IPS DF 19.7 (cell line): ENCODE measurements around the gene EIF4A2.
"Not testable (repeated sequence)": the region's sequence is repeated elsewhere in the genome, so short reads cannot be mapped to it uniquely, and the experiment has no call there.

Experiments
- DNase-seq: peaks from one replicate; pipeline ENCODE4 v3.0.0-alpha.2; 2013; ENCODE audit warnings: low read depth, low spot score

EIF4A2 gene

DNA sequence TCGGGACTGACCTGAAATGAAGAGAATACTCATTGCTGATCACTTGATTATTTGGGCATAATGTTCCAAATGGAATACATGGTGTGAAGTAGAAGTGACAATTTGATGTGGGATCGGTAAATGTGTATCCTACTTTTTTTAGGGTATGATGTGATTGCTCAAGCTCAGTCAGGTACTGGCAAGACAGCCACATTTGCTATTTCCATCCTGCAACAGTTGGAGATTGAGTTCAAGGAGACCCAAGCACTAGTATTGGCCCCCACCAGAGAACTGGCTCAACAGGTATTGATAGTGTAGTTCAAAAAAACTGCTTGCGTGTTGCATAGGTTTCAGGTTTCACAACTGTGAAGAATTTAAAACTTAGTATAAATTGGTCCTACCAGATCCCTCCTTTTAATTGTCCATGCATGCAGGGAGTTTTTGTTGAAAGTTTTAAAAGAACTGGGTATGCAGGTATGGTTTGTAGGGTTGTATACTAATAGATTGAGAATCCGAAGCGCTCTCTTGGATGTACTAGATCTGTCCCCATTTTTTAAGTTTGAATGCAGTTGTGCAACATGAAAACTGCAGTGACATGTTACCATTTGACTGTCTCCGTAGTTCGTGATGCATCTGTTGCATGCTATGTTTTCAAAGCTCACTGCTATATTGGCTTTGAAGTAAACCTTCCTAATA lies 1.6 kb downstream of the EIF4A2 start:
- no peak for DNase-seq

DNA sequence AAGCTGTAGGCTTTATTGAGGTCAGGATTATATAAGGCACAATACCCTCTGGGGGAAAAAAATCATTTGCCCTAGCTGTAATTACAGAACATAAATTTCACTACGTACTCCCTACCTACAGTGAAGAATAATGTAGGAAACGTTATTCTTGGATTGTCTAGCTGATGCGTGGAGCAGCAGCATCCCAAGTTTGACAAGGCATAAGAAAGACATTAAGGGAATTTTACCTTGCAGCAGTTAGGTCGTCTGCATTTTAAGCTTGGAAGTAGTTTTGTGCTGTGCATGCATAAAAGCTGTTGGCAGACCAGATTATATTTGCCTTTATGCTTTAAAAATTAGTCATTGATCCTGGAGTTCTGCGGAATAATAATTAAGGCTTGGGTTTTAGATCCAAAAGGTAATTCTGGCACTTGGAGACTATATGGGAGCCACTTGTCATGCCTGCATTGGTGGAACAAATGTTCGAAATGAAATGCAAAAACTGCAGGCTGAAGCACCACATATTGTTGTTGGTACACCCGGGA lies 2.2 kb downstream of the EIF4A2 start:
- DNase-seq: no peak

DNA sequence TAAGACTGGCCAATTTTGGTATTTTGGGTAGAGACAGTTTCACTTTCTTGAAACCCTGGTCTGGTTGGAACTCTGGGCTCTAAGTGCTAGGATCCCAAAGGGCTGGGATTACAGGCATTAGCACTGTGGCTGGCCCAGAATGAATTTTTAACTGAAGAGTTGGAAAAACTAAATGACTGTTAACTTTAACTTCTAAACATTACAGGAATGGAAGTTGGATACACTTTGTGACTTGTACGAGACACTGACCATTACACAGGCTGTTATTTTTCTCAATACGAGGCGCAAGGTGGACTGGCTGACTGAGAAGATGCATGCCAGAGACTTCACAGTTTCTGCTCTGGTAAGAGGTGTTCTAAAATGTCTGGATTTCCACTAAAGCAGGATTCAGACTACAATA lies 3.5 kb downstream of the EIF4A2 start:
- no peak for DNase-seq

DNA sequence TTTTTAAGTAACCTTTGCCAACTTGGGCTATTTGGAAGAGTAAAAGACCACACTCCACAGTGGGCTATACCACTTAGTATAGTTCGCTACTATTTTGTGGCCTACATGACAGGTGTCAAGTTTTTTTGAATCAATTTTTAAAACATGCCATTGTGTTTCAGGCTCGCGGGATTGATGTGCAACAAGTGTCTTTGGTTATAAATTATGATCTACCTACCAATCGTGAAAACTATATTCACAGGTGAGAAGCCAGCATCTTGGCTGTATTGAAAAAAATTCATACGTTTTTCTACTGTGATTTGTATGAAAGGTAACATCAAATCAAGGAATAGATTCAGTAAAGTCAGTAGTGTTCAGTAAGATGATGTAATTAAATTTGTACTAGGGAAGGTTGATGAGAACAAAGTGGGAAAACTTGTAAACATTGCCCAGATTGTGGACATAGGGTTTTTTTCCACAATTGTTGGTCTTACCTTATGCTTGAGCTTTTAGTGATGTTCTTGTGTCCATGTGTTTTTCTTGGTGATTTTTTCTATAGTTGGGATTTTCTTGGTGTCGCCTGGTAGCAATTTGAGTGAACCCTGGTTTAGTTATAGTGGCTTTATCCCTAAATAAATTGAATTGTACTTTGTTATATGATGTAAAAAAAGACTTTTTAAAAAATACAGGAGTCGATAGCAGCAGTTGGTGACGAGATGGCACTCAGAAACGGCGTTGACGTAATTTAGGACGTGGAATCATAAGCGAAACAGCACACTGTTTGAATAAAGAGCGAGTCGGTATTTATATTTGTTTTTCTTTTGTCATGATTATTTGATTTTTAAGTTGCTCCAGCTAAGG lies 4.5 kb downstream of the EIF4A2 start:
- DNase-seq: no peak

DNA sequence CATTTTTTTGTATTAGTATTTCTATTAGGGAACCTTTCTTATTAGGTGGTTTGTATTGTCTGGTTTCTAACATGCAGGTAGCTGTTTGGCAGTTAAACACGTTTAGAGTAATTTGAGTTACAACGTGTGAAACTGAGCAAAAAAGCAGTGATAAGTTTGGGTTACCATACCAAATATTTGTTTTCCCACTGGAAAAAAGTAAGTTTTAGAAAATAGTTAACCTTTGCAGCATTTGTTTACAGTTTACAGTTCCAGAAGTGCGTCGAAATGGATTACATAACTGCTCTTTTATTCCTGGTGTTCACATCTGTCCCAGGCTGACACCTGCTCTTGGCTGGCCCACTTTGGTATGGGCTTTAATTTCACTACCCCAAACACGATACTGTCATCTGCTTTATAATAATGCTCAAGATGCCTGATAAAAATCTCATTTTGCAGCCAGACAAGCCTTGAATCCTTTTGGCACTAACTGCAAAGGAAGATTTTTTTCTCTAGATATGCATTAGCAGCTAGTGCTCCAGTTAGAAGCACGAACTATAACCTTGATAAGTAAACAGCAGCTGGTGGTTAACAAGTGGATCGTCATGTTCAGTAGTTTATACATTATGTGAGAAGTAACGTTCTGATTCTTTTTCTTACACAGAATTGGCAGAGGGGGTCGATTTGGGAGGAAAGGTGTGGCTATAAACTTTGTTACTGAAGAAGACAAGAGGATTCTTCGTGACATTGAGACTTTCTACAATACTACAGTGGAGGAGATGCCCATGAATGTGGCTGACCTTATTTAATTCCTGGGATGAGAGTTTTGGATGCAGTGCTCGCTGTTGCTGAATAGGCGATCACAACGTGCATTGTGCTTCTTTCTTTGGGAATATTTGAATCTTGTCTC lies 5.3 kb downstream of the EIF4A2 start:
- no peak for DNase-seq

DNA sequence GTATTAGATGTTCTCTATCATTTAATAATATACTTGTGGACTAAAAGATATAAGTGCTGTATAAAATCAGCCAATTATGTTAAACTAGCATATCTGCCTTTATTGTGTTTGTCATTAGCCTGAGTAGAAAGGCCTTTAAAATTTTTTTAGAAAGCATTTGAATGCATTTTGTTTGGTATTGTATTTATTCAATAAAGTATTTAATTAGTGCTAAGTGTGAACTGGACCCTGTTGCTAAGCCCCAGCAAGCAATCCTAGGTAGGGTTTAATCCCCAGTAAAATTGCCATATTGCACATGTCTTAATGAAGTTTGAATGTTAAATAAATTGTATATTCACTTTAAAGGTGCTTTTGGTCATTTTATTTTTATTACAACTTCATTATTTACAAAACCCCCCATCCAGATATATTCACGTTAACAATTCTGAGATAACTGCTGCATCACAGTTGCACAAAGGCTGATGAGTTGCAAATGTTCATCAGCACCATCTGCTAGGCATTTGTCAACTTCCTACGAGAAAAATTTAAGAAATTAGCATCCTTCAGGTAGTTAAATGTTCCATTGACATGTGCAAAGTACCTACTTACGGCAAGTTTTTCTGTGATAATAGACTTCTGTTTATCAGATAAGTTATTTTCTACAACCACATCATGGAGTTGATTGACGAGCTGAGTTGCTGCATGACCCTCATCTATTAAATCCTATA lies 6.3 kb downstream of the EIF4A2 start:
- DNase-seq: no peak

DNA sequence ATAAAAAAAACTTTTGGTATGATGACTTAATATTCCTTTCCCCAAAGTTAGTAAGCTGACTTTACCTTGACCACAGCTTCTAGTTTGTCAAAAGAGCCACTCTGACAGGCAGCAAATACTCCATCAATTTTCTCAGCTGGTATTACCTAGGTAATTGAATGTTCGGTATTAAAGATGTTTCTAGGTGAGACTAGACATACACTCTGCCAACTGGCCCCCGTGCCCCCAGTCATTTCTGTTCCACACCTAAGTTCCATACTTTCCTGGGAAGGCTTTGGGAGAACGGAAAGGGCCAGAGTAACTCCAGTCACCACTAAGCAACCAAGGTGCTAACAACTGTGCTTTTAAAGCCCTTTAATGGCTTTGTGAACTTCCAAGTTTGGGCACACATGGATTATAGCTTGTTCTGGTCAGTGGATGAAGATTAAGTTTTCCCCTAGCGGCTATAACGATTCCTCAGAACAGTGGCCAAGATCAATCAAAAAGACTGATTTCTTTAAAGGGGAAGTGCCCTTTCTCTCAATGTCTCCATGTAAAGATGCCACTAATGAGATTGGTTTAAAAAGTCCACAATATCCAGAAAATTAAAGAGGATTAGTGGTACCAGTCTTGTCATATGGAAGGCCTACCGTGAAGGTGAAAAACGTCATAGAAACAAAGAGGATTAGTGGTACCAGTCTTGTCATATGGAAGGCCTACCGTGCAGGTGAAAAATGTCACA lies 7.0 kb downstream of the EIF4A2 start:
- no peak for DNase-seq

DNA sequence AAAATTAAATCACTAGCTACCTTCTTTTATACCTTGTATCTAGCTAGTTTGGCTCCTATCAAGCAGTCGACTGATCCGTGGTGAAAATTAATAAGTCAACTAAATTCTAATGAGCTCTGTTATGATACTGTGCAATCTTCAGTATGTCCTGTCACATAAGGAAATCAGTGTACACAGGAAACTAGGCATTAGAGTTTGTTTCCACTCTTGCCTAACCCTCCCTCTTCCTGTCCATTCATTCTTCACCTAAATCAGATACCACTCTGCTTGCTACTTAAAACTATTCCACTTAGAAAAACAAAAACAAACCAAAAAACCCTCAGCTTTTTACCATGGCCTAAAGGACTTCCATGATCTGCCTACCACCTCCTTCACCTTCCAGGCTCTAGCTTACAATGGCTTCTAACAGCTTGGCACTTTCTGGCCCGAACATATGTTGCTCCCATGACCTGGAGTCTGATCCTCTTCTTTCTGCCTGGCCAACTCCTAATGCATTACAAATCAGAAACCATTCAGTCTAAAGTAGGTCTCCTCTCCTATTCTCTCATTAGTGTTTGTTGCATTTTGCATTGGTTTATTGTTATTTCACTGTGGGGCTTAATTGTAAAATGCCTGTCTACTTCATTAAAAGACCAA lies 15.0 kb downstream of the EIF4A2 start:
- DNase-seq: no peak

DNA sequence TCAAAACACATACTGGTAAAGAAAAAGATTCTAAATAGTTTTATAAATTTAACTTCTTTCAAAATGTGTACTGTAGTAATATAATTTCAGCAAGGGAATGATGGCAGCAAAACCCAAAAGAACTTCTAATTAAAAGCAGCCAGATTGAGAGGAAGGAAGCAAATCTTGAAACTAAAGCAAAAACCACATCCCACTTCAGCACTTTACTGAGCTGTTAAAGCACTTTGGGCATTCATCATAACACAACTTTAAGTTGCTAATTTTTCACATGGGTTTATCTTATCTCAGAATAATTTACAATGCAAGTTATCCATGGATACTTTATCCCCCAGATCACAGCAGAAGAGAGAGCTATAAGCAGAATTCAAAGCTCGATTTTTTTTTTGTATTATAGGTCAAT lies 16.9 kb downstream of the EIF4A2 start:
- DNase-seq: no peak

DNA sequence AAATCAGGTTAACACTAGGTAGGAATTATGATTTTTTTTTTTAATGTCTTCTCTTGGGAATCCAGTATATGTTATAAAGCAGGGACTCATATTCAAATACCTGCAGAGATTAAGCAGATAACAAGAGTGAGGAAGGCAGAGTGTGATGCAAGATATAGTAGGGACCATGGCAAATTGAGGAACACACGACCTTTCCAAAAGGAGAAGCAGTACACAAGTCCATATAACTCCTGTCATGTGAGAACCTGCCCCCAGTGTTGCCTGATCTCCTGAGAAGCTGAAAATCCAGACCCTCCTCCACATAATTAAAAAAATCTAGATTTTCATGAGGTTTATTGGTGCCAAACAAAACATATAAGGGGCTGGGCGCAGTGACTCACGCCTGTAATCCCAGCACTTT lies 19.3 kb downstream of the EIF4A2 start:
- DNase-seq: no peak

DNA sequence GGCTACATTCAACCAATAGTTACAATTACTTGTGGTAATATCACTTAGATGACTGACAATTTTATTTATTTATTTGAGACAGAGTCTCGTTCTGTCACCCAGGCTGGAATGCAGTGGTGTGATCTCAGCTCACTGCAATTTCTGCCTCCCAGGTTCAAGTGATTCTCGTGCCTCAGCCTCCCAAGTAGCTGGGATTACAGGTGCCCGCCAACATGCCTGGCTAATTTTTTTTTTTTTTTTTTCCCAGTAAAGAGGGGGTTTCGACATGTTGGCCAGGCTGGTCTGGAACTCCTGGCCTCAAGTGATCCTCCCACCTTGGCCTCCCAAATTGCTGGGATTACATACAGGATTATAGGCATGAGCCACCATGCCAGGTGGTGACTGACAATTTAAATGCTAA lies 20.1 kb downstream of the EIF4A2 start:
- not testable (repeated sequence) for DNase-seq

DNA sequence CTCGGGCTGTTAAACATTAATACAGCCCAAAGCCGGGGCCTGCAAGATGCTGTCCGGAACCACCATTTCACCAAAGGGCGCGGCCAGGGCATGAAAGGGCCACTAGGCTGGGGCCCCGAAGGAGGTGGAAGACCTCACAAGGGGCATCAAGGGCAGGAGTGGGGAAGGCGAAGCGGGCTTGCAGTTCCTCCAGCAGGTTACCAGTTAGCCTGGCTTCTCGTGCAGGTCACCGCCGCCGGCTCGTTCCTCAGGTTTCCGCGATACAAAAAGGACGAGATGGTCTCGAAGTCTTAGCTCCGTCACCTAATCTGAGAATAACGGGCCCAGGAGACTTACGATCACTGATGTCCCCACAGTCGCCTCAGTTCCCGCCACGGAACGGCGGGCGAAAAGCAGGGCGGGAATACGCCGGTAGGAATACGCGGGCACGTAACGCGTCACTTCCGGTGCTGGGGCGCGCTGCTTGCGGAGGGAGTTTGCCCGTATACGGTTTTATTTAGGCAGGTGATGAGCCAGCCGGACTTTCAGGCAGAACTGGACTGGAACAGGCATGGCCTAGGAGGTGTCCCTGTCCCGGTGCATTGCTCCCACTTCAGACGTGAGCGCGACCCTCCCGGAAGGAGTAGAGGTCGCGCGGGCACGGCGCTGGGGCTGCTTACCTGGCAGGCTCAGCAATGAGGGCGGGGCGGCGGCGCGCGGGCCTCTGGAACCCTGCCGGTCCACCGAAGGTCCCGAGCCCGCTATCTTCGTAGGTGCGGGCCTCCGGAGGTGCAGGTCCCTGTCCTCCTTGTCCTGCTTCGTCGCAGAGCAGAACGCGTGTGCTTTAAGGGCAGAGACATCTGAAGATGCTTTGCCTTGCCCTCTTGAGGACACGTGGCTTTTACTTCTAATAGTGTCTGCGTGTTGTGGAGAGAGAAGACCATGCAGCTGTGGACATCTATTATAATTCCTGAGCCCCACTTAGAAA lies 23.0 kb downstream of the EIF4A2 start, which contains the start of gene RFC4:
TSS of gene RFC4 (minus strand) at position 394 of the 967 bp plus-strand sequence. CDS start 1,769 bp downstream, outside the sequence.
- no peak for DNase-seq

DNA sequence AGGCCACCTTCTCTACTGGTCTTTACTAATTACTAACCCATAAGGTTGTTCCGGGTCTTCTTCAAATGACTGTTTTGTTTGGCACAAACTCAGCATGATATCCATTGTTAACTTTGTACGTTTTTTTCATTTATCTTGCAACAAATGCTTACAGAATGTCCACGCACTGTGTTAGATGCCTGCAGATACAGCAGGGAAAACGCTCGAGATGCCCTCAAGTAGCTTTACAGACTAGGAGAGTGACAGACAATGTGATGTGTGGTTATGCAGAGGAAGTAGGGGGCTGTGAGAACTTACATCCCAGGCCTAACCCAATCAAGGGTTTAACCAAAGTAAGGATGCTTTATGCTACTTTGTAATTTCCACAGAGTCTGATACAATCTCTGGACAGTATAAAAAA lies 23.9 kb downstream of the EIF4A2 start:
- no peak for DNase-seq

DNA sequence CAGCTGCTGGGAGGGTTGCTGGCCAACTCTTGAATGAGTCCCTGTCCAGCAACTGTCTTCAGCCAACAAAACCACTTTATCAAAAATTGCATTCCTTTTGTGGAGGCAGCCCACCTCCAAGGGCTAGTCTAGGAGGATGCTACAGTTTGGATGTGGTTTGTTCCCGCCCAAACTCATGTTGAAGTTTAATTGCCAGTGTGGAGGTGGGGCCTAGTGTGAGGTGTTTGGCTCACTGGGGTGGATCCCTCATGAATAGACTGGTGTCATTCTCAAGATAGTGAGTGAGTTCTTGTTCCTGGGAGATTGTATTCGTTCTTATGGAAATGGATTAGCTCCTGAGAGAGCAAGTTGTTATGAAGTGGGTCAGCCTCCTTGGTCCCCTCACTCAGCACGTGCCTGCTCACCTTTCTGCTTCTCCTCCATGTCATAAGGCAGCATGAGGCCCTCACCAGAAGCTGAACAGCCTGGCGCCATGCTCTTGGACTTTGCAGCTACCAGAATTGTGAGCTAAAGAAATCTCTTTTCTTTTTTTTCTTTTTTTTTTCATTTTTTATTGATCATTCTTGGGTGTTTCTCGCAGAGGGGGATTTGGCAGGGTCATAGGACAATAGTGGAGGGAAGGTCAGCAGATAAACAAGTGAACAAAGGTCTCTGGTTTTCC lies 27.1 kb downstream of the EIF4A2 start:
- no peak for DNase-seq

DNA sequence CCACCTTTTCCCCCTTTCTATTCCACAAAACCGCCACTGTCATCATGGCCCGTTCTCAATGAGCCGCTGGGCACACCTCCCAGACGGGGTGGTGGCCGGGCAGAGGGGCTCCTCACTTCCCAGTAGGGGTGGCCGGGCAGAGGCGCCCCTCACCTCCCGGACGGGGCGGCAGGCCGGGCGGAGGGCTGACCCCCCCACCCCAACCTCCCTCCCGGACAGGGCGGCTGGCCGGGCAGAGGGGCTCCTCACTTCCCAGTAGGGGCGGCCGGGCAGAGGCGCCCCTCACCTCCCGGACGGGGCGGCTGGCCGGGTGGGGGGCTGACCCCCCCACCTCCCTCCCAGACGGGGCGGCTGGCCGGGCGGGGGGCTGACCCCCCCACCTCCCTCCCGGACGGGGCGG lies 27.9 kb downstream of the EIF4A2 start:
- not testable (repeated sequence) for DNase-seq

DNA sequence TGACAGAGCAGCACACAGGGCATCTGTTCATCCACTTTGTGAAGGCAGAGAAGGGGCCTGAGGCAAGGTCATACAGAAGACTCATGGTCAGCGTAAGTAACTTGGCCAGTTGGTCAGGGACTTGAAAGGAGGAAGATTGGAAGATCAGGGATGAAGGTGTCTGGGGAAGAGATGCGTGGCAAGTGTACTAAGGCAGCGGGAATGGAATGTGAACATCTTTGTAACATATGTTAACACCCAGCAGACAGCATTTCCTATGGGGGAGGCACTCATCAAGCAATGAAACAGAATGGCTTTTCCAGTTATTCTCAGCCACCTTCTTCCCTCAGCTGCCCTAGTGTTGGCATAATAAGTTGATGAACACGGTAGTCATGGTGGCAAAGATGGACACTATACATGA lies 30.7 kb downstream of the EIF4A2 start:
- DNase-seq: no peak

DNA sequence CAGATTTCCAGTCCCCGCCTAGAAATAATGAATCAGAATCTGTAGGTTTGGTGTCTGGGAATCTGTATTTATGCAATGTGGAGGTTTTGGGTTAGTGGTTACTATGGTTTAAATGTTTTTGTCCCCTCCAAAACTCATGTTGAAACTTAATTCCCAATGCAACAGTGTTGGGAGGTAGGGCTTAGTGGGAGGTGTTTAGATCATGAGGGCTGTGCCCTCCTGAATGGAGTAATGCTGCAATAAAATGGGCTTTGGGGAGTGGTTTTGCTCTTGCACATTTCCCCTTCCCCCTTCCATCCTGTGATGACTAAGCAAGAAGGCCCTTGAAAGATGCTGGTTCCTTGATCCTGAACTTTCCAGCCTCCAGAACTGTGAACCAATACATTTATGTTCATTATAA lies 32.1 kb downstream of the EIF4A2 start:
- DNase-seq: no peak

DNA sequence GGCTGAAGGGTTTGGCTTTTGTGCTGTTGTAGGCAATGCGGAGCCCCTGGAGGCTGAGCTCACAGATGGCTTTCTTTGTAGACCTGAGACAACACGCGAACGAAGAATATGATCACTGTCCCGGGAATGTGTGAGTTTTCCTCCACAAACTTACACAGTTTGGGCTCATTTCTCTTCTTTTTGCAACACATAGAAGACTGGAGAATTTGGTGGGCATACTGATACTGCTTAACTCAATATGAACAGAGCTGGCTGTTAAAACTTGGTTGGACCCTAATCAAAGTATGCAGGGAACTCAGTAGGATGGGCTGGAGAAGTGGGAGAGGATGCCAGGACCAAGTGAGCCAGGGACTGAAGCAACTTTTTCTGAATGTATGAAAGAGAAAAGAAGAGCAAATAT lies 35.1 kb downstream of the EIF4A2 start:
- no peak for DNase-seq
